HCT116 (cell line): ENCODE data around the gene OR10J1. TPM values are rescaled to one million over a fixed set of nuclear protein-coding genes. Genes with fewer than 3 reads are reported as not detected.

Source experiments
- ATAC-seq: fragments of 200-7000 bp; cut with Tn5 transposase; 2 replicates; pipeline ENCODE4 v1.9.1; 2020; ENCODE audit warnings: mild to moderate bottlenecking, moderate library complexity
- BruUV-seq: library from RNA; stranded (reverse); fragments of 400-500 nt; replicated peaks from 2 replicates; lab custom pipeline; 2021; lab: Mats Ljungman, UMichigan
- CTCF ChIA-PET: fragments of 300-600 bp; sonication (Branson Sonifier 250); formaldehyde crosslinking; loops from one replicate; lab custom pipeline; 2021; ENCODE audit warnings: antibody characterized with exemption; lab: Charles Lee
- POLR2A ChIA-PET: fragments of 300-600, 350-600 bp; sonication (Branson Sonifier 250); formaldehyde crosslinking; loops from one replicate; lab custom pipeline; 2021; ENCODE audit warnings: antibody characterized with exemption; lab: Charles Lee
- RAD21 ChIA-PET, 2 experiments: fragments of 300-600 bp; sonication (Branson Sonifier 250); formaldehyde crosslinking; loops; one replicate each; lab custom pipeline; 2023; ENCODE audit warnings: low total read pairs in 2 of 2; ENCODE audit not compliant: uncharacterized antibody in 2 of 2, unreplicated experiment in 2 of 2, low non-redundant PET in 1 of 2; lab: Charles Lee
- DNase-seq: peaks from one replicate; pipeline ENCODE4 v3.0.0-alpha.2; 2010; ENCODE audit warnings: low read depth, low spot score
- H2AFZ ChIP-seq: fragments of 200-600 bp; shearing (Covaris generic), sonication (generic); 2 replicates; pipeline ENCODE4 v1.6.1; 2017; ENCODE audit warnings: low read depth, mixed run types, mixed read lengths, antibody characterized with exemption, low read length; ENCODE audit not compliant: poor library complexity, severe bottlenecking
- H3K27ac ChIP-seq: 2 replicates; pipeline ENCODE4 v1.5.1; 2012; ENCODE audit warnings: low read depth, low read length
- H3K27me3 ChIP-seq: fragments of 200-600 bp; sonication (generic); 2 replicates; pipeline ENCODE4 v1.6.1; 2016; ENCODE audit warnings: mixed run types, low read length, mixed read lengths; ENCODE audit not compliant: insufficient read depth
- H3K36me3 ChIP-seq, 2 experiments: fragments of 200-500 bp in 1 of 2; fragments of 200-600 bp in 1 of 2; sonication (Bioruptor generic) in 1 of 2; sonication (generic) in 1 of 2; 2 replicates each; pipeline versions ENCODE4 v1.5.1 to v1.6.1; 2014 to 2016; ENCODE audit warnings: low read length in 2 of 2, inconsistent platforms in 1 of 2, mixed read lengths in 1 of 2, mixed run types in 1 of 2; ENCODE audit not compliant: insufficient read depth in 2 of 2, control insufficient read depth in 1 of 2
- H3K4me1 ChIP-seq, 2 experiments: fragments of 200-600 bp in 1 of 2; sonication (generic) in 1 of 2; 2 replicates each; pipeline versions ENCODE4 v1.5.1 to v1.6.1; 2012 to 2017; ENCODE audit warnings: low read length in 2 of 2, inconsistent platforms in 1 of 2, mild to moderate bottlenecking in 1 of 2, mixed read lengths in 1 of 2, mixed run types in 1 of 2, moderate library complexity in 1 of 2; ENCODE audit not compliant: insufficient read depth in 2 of 2, control insufficient read depth in 1 of 2
- H3K4me2 ChIP-seq: fragments of 200-600 bp; sonication (generic); 2 replicates; pipeline ENCODE4 v1.6.1; 2017; ENCODE audit warnings: mixed run types, low read length, mixed read lengths
- H3K4me3 ChIP-seq, 2 experiments: fragments of 200-600 bp in 1 of 2; sonication (generic) in 1 of 2; replicated peaks in 1 of 2; 2 replicates each; pipeline ENCODE4 v1.5.1; 2011 to 2016; ENCODE audit warnings: low read length in 2 of 2, control low read depth in 1 of 2, low read depth in 1 of 2, mild to moderate bottlenecking in 1 of 2, mixed read lengths in 1 of 2, mixed run types in 1 of 2
- H3K79me2 ChIP-seq: fragments of 200-600 bp; sonication (generic); 2 replicates; pipeline ENCODE4 v1.6.1; 2017; ENCODE audit warnings: mild to moderate bottlenecking, mixed run types, low read length, moderate library complexity, mixed read lengths; ENCODE audit not compliant: insufficient read depth
- H3K9ac ChIP-seq: fragments of 200-600 bp; sonication (generic); 2 replicates; pipeline ENCODE4 v1.6.1; 2016; ENCODE audit warnings: low read length, mixed read lengths
- H3K9me2 ChIP-seq: fragments of 200-600 bp; sonication (generic), shearing (Covaris generic); 2 replicates; pipeline ENCODE4 v1.6.1; 2017; ENCODE audit warnings: mixed run types, mild to moderate bottlenecking, moderate library complexity; ENCODE audit not compliant: insufficient read depth
- H3K9me3 ChIP-seq, 2 experiments: fragments of 200-500 bp in 1 of 2; fragments of 200-600 bp in 1 of 2; sonication (Bioruptor generic) in 1 of 2; sonication (generic) in 1 of 2; 2 replicates each; pipeline ENCODE4 v1.6.1; 2014 to 2017; ENCODE audit warnings: low read length in 2 of 2, mixed read lengths in 2 of 2, inconsistent platforms in 1 of 2, low read depth in 1 of 2, mild to moderate bottlenecking in 1 of 2, mixed run types in 1 of 2, moderate library complexity in 1 of 2; ENCODE audit not compliant: control insufficient read depth in 1 of 2, insufficient read depth in 1 of 2
- H4K20me1 ChIP-seq: fragments of 200-600 bp; sonication (generic), shearing (Covaris generic); 2 replicates; pipeline ENCODE4 v1.6.1; 2017; ENCODE audit warnings: mixed run types, mild to moderate bottlenecking, moderate library complexity; ENCODE audit not compliant: insufficient read depth
- POLR2AphosphoS5 ChIP-seq: IDR thresholded peaks from 2 replicates; pipeline ENCODE4 v1.6.1; 2011; ENCODE audit warnings: mild to moderate bottlenecking, low read depth, low read length, moderate library complexity
- SIN3A ChIP-seq: IDR thresholded peaks from 2 replicates; pipeline ENCODE4 v1.6.1; 2012; ENCODE audit warnings: low read depth
- SP1 ChIP-seq: IDR thresholded peaks from 2 replicates; pipeline ENCODE4 v1.6.1; 2012; ENCODE audit warnings: low read depth
- YY1 ChIP-seq: IDR thresholded peaks from 2 replicates; pipeline ENCODE4 v1.6.1; 2011; ENCODE audit warnings: low read length, low read depth, moderate library complexity, mild to moderate bottlenecking; ENCODE audit not compliant: insufficient replicate concordance; ENCODE audit errors: extremely low read depth
- ZBTB33 ChIP-seq: IDR thresholded peaks from 2 replicates; pipeline ENCODE4 v1.6.1; 2011; ENCODE audit warnings: mild to moderate bottlenecking, low read length, moderate library complexity; ENCODE audit not compliant: insufficient replicate concordance; ENCODE audit errors: extremely low read depth
- ZFX ChIP-seq: fragments of 450-650 bp; IDR thresholded peaks from 2 replicates; pipeline ENCODE4 v1.6.1; 2017
- intact Hi-C: fragments of 100-400 bp; cut with micrococcal nuclease; formaldehyde crosslinking; loops from 2 replicates; pipeline ENCODE4 v1.10.0; 2022
- total RNA-seq: library from RNA; stranded (reverse); gene quantifications from one replicate; pipeline ENCODE4 v1.2.1, GENCODE V29; 2021; ENCODE audit not compliant: unreplicated experiment
- TF ChIP-seq, protein P1 (sequence below), 3 experiments: fragments of 200-600 bp in 1 of 3; sonication (generic) in 1 of 3; IDR thresholded peaks in 2 of 3; conservative IDR thresholded peaks in 1 of 3; 2 replicates each; pipeline ENCODE4 v1.5.1; 2012 to 2017; ENCODE audit warnings: low read depth in 2 of 3, low read length in 2 of 3, antibody characterized with exemption in 1 of 3, borderline replicate concordance in 1 of 3, control low read depth in 1 of 3, mild to moderate bottlenecking in 1 of 3, mixed read lengths in 1 of 3, mixed run types in 1 of 3, moderate library complexity in 1 of 3; ENCODE audit not compliant: insufficient read depth in 1 of 3
- TF ChIP-seq, protein P2 (sequence below): IDR thresholded peaks from 2 replicates; pipeline ENCODE4 v1.6.1; 2012; ENCODE audit warnings: low read depth

The OR10J1 gene
- total RNA-seq, 1 experiment from 2014 or later: not detected

- no peaks in the 10 kb centered on the region for H3K36me3 ChIP-seq
- H2AFZ ChIP-seq: no peak overlapping the region
- peaks cover 0 to 5% of the 10 kb centered on the region in 2 experiments; a peak in 1 of 4 replicates for H3K9me3 ChIP-seq
- ATAC-seq (no peak), DNase-seq (no peak)
- no peak overlapping the region for H3K27ac ChIP-seq
- H3K4me2 ChIP-seq: no peak overlapping the region
- H3K9me2 ChIP-seq: no peaks in the 10 kb centered on the region
- no peak overlapping the region for H3K9ac ChIP-seq
- H3K79me2 ChIP-seq: no peaks in the 10 kb centered on the region
- intact Hi-C loops: no loop called here
- no TSS peak for BruUV-seq
- POLR2A ChIA-PET: no interaction called here
- TF ChIP-seq ZBTB33 (no peak), POLR2AphosphoS5 (no peak), SP1 (no peak), ZFX (no peak), SIN3A (no peak), YY1 (no peak)
- TF ChIP-seq, protein P1, sequence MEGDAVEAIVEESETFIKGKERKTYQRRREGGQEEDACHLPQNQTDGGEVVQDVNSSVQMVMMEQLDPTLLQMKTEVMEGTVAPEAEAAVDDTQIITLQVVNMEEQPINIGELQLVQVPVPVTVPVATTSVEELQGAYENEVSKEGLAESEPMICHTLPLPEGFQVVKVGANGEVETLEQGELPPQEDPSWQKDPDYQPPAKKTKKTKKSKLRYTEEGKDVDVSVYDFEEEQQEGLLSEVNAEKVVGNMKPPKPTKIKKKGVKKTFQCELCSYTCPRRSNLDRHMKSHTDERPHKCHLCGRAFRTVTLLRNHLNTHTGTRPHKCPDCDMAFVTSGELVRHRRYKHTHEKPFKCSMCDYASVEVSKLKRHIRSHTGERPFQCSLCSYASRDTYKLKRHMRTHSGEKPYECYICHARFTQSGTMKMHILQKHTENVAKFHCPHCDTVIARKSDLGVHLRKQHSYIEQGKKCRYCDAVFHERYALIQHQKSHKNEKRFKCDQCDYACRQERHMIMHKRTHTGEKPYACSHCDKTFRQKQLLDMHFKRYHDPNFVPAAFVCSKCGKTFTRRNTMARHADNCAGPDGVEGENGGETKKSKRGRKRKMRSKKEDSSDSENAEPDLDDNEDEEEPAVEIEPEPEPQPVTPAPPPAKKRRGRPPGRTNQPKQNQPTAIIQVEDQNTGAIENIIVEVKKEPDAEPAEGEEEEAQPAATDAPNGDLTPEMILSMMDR (IDR thresholded peaks at IDR 0.05 in 2 of 3, conservative IDR thresholded peaks at IDR 0.05 in 1 of 3; ENCODE audit: borderline replicate concordance in 1 of 3, insufficient read depth in 1 of 3, low read depth in 2 of 3, low read length in 2 of 3): no peak
- TF ChIP-seq, protein P2, sequence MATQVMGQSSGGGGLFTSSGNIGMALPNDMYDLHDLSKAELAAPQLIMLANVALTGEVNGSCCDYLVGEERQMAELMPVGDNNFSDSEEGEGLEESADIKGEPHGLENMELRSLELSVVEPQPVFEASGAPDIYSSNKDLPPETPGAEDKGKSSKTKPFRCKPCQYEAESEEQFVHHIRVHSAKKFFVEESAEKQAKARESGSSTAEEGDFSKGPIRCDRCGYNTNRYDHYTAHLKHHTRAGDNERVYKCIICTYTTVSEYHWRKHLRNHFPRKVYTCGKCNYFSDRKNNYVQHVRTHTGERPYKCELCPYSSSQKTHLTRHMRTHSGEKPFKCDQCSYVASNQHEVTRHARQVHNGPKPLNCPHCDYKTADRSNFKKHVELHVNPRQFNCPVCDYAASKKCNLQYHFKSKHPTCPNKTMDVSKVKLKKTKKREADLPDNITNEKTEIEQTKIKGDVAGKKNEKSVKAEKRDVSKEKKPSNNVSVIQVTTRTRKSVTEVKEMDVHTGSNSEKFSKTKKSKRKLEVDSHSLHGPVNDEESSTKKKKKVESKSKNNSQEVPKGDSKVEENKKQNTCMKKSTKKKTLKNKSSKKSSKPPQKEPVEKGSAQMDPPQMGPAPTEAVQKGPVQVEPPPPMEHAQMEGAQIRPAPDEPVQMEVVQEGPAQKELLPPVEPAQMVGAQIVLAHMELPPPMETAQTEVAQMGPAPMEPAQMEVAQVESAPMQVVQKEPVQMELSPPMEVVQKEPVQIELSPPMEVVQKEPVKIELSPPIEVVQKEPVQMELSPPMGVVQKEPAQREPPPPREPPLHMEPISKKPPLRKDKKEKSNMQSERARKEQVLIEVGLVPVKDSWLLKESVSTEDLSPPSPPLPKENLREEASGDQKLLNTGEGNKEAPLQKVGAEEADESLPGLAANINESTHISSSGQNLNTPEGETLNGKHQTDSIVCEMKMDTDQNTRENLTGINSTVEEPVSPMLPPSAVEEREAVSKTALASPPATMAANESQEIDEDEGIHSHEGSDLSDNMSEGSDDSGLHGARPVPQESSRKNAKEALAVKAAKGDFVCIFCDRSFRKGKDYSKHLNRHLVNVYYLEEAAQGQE: no peak
- H3K4me3 ChIP-seq: no peak overlapping the region
- H4K20me1 ChIP-seq: no peaks in the 10 kb centered on the region; the same call in 1 of the 2 replicates
- CTCF ChIA-PET: no interaction called here
- H3K27me3 ChIP-seq: 0 out of 2 replicates have a peak, but pooled peaks cover 8% of the 10 kb centered on the region
- RAD21 ChIA-PET: no interaction called here
- H3K4me1 ChIP-seq: no peaks in the 10 kb centered on the region
These were observed 25.7 kb downstream of the OR10J1 start for GRCh38 chr1:159465191-159465603.
